H9 (cell line): Measurements from ENCODE around the gene TFR2. TPM values are rescaled to one million over a fixed set of nuclear protein-coding genes. Genes with fewer than 3 reads are reported as not detected.
A peak's percentile ranks its signal among the peaks of the same experiment; 100 is the strongest.

Experiments used
- DNase-seq: peaks from one replicate; pipeline ENCODE4 v3.0.0-alpha.2; 2017
- H2AFZ ChIP-seq: one replicate; pipeline ENCODE4 v1.6.1; 2013; ENCODE audit warnings: mild to moderate bottlenecking, low read length, control low read depth, moderate library complexity
- H2AK5ac ChIP-seq: 2 replicates; pipeline ENCODE4 v1.6.1; 2013; ENCODE audit warnings: low read length, control low read depth, mixed read lengths; ENCODE audit not compliant: insufficient read length
- H2BK120ac ChIP-seq: one replicate; pipeline ENCODE4 v1.6.1; 2013; ENCODE audit warnings: low read depth, mild to moderate bottlenecking, low read length, control low read depth, inconsistent platforms; ENCODE audit not compliant: poor library complexity, severe bottlenecking
- H2BK12ac ChIP-seq: 2 replicates; pipeline ENCODE4 v1.6.1; 2013; ENCODE audit warnings: low read length, control low read depth, mixed read lengths, low read depth; ENCODE audit not compliant: insufficient read length
- H2BK15ac ChIP-seq: 2 replicates; pipeline ENCODE4 v1.6.1; 2013; ENCODE audit warnings: low read depth, low read length, control low read depth
- H2BK20ac ChIP-seq: one replicate; pipeline ENCODE4 v1.6.1; 2013; ENCODE audit warnings: low read depth, mild to moderate bottlenecking, low read length, control low read depth, inconsistent platforms; ENCODE audit not compliant: poor library complexity, severe bottlenecking
- H2BK5ac ChIP-seq: 2 replicates; pipeline ENCODE4 v1.6.1; 2013; ENCODE audit warnings: low read length, control low read depth, mixed read lengths; ENCODE audit not compliant: insufficient read length
- H3K14ac ChIP-seq: 2 replicates; pipeline ENCODE4 v1.6.1; 2013; ENCODE audit warnings: low read length, control low read depth; ENCODE audit not compliant: insufficient read depth
- H3K18ac ChIP-seq: 2 replicates; pipeline ENCODE4 v1.6.1; 2013; ENCODE audit warnings: low read depth, mild to moderate bottlenecking, mixed read lengths, low read length, control low read depth; ENCODE audit not compliant: insufficient read length
- H3K23ac ChIP-seq: 2 replicates; pipeline ENCODE4 v1.6.1; 2013; ENCODE audit warnings: low read length, control low read depth, mixed read lengths, low read depth; ENCODE audit not compliant: insufficient read length
- H3K23me2 ChIP-seq: 2 replicates; pipeline ENCODE4 v1.6.1; 2013; ENCODE audit warnings: low read depth, mild to moderate bottlenecking, mixed read lengths, low read length, control low read depth; ENCODE audit not compliant: insufficient read length, poor library complexity, severe bottlenecking
- H3K27ac ChIP-seq: 2 replicates; pipeline ENCODE4 v1.5.1; 2013; ENCODE audit warnings: low read length, control low read depth, mixed read lengths, low read depth; ENCODE audit not compliant: insufficient read length
- H3K27me3 ChIP-seq: 2 replicates; pipeline ENCODE4 v1.6.1; 2013; ENCODE audit warnings: low read length, control low read depth, inconsistent platforms; ENCODE audit not compliant: insufficient read depth
- H3K4ac ChIP-seq: 2 replicates; pipeline ENCODE4 v1.6.1; 2013; ENCODE audit warnings: low read depth, mild to moderate bottlenecking, control low read depth, inconsistent platforms, low read length, moderate library complexity
- H3K4me1 ChIP-seq: 2 replicates; pipeline ENCODE4 v1.6.1; 2013; ENCODE audit warnings: low read length, control low read depth, inconsistent platforms; ENCODE audit not compliant: insufficient read depth
- H3K4me2 ChIP-seq: 2 replicates; pipeline ENCODE4 v1.6.1; 2013; ENCODE audit warnings: low read length, control low read depth, mixed read lengths; ENCODE audit not compliant: insufficient read length, insufficient read depth
- H3K56ac ChIP-seq: 2 replicates; pipeline ENCODE4 v1.6.1; 2013; ENCODE audit warnings: low read depth, mild to moderate bottlenecking, mixed read lengths, low read length, control low read depth; ENCODE audit not compliant: insufficient read length
- H3K79me1 ChIP-seq: 2 replicates; pipeline ENCODE4 v1.6.1; 2013; ENCODE audit warnings: low read depth, mild to moderate bottlenecking, moderate library complexity, low read length, control low read depth, inconsistent platforms; ENCODE audit not compliant: insufficient read depth, poor library complexity, severe bottlenecking
- H3K79me2 ChIP-seq: 2 replicates; pipeline ENCODE4 v1.6.1; 2013; ENCODE audit warnings: low read length, control low read depth, inconsistent platforms; ENCODE audit not compliant: insufficient read depth
- H3K9ac ChIP-seq: 2 replicates; pipeline ENCODE4 v1.6.1; 2013; ENCODE audit warnings: low read length, control low read depth, mixed read lengths; ENCODE audit not compliant: insufficient read length; ENCODE audit errors: extremely low read depth
- H3K9me3 ChIP-seq: one replicate; pipeline ENCODE4 v1.6.1; 2013; ENCODE audit warnings: low read depth, low read length, inconsistent platforms; ENCODE audit not compliant: control insufficient read depth
- H3T11ph ChIP-seq: one replicate; pipeline ENCODE4 v1.6.1; 2013; ENCODE audit warnings: mild to moderate bottlenecking, low read length, control low read depth, inconsistent platforms
- H4K20me1 ChIP-seq: one replicate; pipeline ENCODE4 v1.6.1; 2013; ENCODE audit not compliant: control insufficient read depth, insufficient read length, insufficient read depth
- H4K5ac ChIP-seq: 2 replicates; pipeline ENCODE4 v1.6.1; 2013; ENCODE audit warnings: low read depth, mild to moderate bottlenecking, mixed read lengths, low read length, control low read depth; ENCODE audit not compliant: insufficient read length
- H4K8ac ChIP-seq: replicated peaks from 2 replicates; pipeline ENCODE4 v1.6.1; 2013; ENCODE audit warnings: low read length, control low read depth, mixed read lengths, low read depth; ENCODE audit not compliant: insufficient read length
- H4K91ac ChIP-seq: 2 replicates; pipeline ENCODE4 v1.6.1; 2013; ENCODE audit warnings: low read depth, mild to moderate bottlenecking, moderate library complexity, mixed read lengths, low read length, control low read depth; ENCODE audit not compliant: insufficient read length
- H3K27ac Mint-ChIP-seq, 3 experiments: 2 replicates in 2 of 3; 3 replicates in 1 of 3; pipeline ENCODE4 v1.8.0; 2020 to 2021; ENCODE audit warnings: mixed read lengths in 3 of 3, mild to moderate bottlenecking in 1 of 3, moderate library complexity in 1 of 3
- H3K27me3 Mint-ChIP-seq: 2 replicates; pipeline ENCODE4 v1.8.0; 2021; ENCODE audit warnings: low read depth, mild to moderate bottlenecking, moderate library complexity, mixed read lengths
- H3K36me3 Mint-ChIP-seq, 3 experiments: 2 replicates in 2 of 3; 3 replicates in 1 of 3; pipeline ENCODE4 v1.8.0; 2020 to 2021; ENCODE audit warnings: low read depth in 3 of 3, mixed read lengths in 3 of 3; ENCODE audit not compliant: insufficient read depth in 1 of 3
- H3K4me1 Mint-ChIP-seq, 2 experiments: 2 replicates each; pipeline ENCODE4 v1.8.0; 2020; ENCODE audit warnings: mixed read lengths in 2 of 2
- H3K4me3 Mint-ChIP-seq, 2 experiments: 2 replicates in 1 of 2; 3 replicates in 1 of 2; pipeline ENCODE4 v1.8.0; 2020 to 2021; ENCODE audit warnings: mild to moderate bottlenecking in 2 of 2, mixed read lengths in 2 of 2, moderate library complexity in 1 of 2
- H3K9me3 Mint-ChIP-seq, 2 experiments: 2 replicates in 1 of 2; 3 replicates in 1 of 2; pipeline ENCODE4 v1.8.0; 2020; ENCODE audit warnings: mild to moderate bottlenecking in 2 of 2, mixed read lengths in 2 of 2, moderate library complexity in 1 of 2
- WGBS: extraction: QIAGEN DNeasy Blood & Tissue Kit; methylation state at CpG from one replicate; pipeline ENCODE4 v1.1.7; 2013; ENCODE audit warnings: missing lambda C conversion rate, low lambda C conversion rate, mixed read lengths; ENCODE audit not compliant: insufficient read length; ENCODE audit errors: extremely low coverage; 5-methylcytosine and 5-hydroxymethylcytosine counted together
- total RNA-seq: library from RNA; stranded (reverse); gene quantifications from 2 replicates; pipeline ENCODE4 v1.2.1, GENCODE V29; 2021
- TF ChIP-seq, protein P1 (sequence below): fragments of 200-600 bp; sonication (generic); conservative IDR thresholded peaks from 3 replicates; pipeline ENCODE4 v1.8.0; 2021; ENCODE audit warnings: antibody characterized with exemption, mild to moderate bottlenecking

The TFR2 gene
- total RNA-seq, 1 experiment from 2014 or later = 2.3 TPM

- Histone ChIP-seq H4K91ac (no peak within 1 kb of the TSS), H2BK12ac (no peak within 1 kb of the TSS), H3K14ac (peak within 1 kb of the TSS; percentile 94), H3K4ac (no peak within 1 kb of the TSS), H2BK5ac (no peak within 1 kb of the TSS), H2BK20ac (no peak within 1 kb of the TSS), H2AK5ac (no peak within 1 kb of the TSS), H3K79me1 (no peaks in the 10 kb centered on the region), H3K56ac (no peak within 1 kb of the TSS), H2AFZ (no peak within 1 kb of the TSS), H2BK15ac (no peak within 1 kb of the TSS), H3K9me3 (no peaks in the 10 kb centered on the region), H3K23ac (no peak within 1 kb of the TSS), H4K20me1 (no peaks in the 10 kb centered on the region), H3K18ac (peak within 1 kb of the TSS; percentile 85), H4K8ac (no peak within 1 kb of the TSS), H3K23me2 (peaks cover 8% of the 10 kb centered on the region), H3K79me2 (no peaks in the 10 kb centered on the region), H3K9ac (peak within 1 kb of the TSS; percentile 75), H3K4me1 (peaks cover 7% of the 10 kb centered on the region; the same call in 1 of the 2 replicates), H2BK120ac (no peak within 1 kb of the TSS), H3K27me3 (no peaks in the 10 kb centered on the region), H3K27ac (no peak within 1 kb of the TSS), H4K5ac (no peak within 1 kb of the TSS), H3T11ph (no peak within 1 kb of the TSS), H3K4me2 (peak within 1 kb of the TSS; percentile 93)
- Mint-ChIP-seq H3K27ac (peak within 1 kb of the TSS; percentile 97 to 99 (median 99)), H3K4me3 (peak within 1 kb of the TSS; percentile 90 to 98), H3K4me1 (peaks cover 39 to 45% of the 10 kb centered on the region in 2 experiments), H3K27me3 (peaks cover 21% of the 10 kb centered on the region), H3K36me3 (peaks cover 3 to 9% (median 4%) of the 10 kb centered on the region in 3 experiments; a peak in 2 of 7 replicates), H3K9me3 (no peaks in the 10 kb centered on the region)
- DNase-seq = peak; percentile 74
- WGBS = no CpG with 5 or more reads among the region's 61 CpGs
- TF ChIP-seq, protein P1, sequence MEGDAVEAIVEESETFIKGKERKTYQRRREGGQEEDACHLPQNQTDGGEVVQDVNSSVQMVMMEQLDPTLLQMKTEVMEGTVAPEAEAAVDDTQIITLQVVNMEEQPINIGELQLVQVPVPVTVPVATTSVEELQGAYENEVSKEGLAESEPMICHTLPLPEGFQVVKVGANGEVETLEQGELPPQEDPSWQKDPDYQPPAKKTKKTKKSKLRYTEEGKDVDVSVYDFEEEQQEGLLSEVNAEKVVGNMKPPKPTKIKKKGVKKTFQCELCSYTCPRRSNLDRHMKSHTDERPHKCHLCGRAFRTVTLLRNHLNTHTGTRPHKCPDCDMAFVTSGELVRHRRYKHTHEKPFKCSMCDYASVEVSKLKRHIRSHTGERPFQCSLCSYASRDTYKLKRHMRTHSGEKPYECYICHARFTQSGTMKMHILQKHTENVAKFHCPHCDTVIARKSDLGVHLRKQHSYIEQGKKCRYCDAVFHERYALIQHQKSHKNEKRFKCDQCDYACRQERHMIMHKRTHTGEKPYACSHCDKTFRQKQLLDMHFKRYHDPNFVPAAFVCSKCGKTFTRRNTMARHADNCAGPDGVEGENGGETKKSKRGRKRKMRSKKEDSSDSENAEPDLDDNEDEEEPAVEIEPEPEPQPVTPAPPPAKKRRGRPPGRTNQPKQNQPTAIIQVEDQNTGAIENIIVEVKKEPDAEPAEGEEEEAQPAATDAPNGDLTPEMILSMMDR = no peak
Measured at GRCh38 chr7:100585511-100586265, 55.7 kb downstream of the TFR2 start, which contains the start of gene LRCH4. Gene LRCH4 (minus strand): TSS chr7:100586129. CDS start chr7:100586100, 29 bp downstream.
